KMS-11 (cell line): ENCODE measurements around the gene TMEM14A.

Experiments used
- H2AFZ ChIP-seq: fragments of 200-600 bp; sonication (generic); 2 replicates; pipeline ENCODE4 v1.6.1; 2016; ENCODE audit warnings: antibody characterized with exemption, mixed run types, low read depth
- H3K27ac ChIP-seq: fragments of 200-600 bp; sonication (generic); 2 replicates; pipeline ENCODE4 v1.6.1; 2016; ENCODE audit warnings: mild to moderate bottlenecking, mixed run types
- H3K27me3 ChIP-seq: fragments of 200-600 bp; sonication (generic); 2 replicates; pipeline ENCODE4 v1.6.1; 2017; ENCODE audit warnings: mild to moderate bottlenecking, low read depth, mixed run types, moderate library complexity; ENCODE audit not compliant: insufficient read depth
- H3K36me3 ChIP-seq: fragments of 200-600 bp; sonication (generic); 2 replicates; pipeline ENCODE4 v1.6.1; 2017; ENCODE audit warnings: mild to moderate bottlenecking, mixed run types; ENCODE audit not compliant: insufficient read depth
- H3K4me1 ChIP-seq: fragments of 200-600 bp; sonication (generic); 2 replicates; pipeline ENCODE4 v1.6.1; 2016; ENCODE audit warnings: mild to moderate bottlenecking, low read depth, mixed run types; ENCODE audit not compliant: poor library complexity, severe bottlenecking
- H3K4me2 ChIP-seq: fragments of 200-600 bp; sonication (generic); 2 replicates; pipeline ENCODE4 v1.7.0; 2016; ENCODE audit warnings: mild to moderate bottlenecking, mixed run types
- H3K4me3 ChIP-seq: fragments of 200-600 bp; sonication (generic); IDR thresholded peaks from 2 replicates; pipeline ENCODE4 v1.6.1; 2017; ENCODE audit warnings: low read depth, low read length, mixed read lengths; ENCODE audit not compliant: insufficient read depth
- H3K79me2 ChIP-seq: fragments of 200-600 bp; sonication (generic); 2 replicates; pipeline ENCODE4 v1.6.1; 2016; ENCODE audit warnings: low read depth, mixed run types; ENCODE audit not compliant: insufficient read depth
- H3K9ac ChIP-seq: fragments of 200-600 bp; sonication (generic); 2 replicates; pipeline ENCODE4 v1.6.1; 2016; ENCODE audit warnings: mild to moderate bottlenecking, mixed run types
- H4K20me1 ChIP-seq: fragments of 200-600 bp; sonication (generic); 2 replicates; pipeline ENCODE4 v1.6.1; 2016; ENCODE audit warnings: mild to moderate bottlenecking, mixed run types; ENCODE audit not compliant: insufficient read depth
- CTCF ChIP-seq: fragments of 200-600 bp; sonication (generic); conservative IDR thresholded peaks from 2 replicates; pipeline ENCODE4 v1.6.1; 2017; ENCODE audit warnings: low read depth, mild to moderate bottlenecking, antibody characterized with exemption, low read length, moderate library complexity, mixed read lengths

The TMEM14A gene

GRCh38 chr6:52725143-52725534 lies 54.2 kb downstream of the TMEM14A start:
- H3K27me3 ChIP-seq, result no peaks in the 10 kb centered on the region
- no peak for TF ChIP-seq CTCF
- no peak overlapping the region for H2AFZ ChIP-seq
- no peaks in the 10 kb centered on the region for H3K36me3 ChIP-seq
- no peaks in the 10 kb centered on the region for H4K20me1 ChIP-seq
- no peak overlapping the region for H3K27ac ChIP-seq
- no peak overlapping the region for H3K4me3 ChIP-seq
- H3K4me2 ChIP-seq, result no peak overlapping the region
- H3K9ac ChIP-seq, result no peak overlapping the region
- H3K79me2 ChIP-seq, result no peaks in the 10 kb centered on the region
- peaks cover 8% of the 10 kb centered on the region for H3K4me1 ChIP-seq

GRCh38 chr6:52725535-52726192 lies 54.8 kb downstream of the TMEM14A start:
- peaks cover 8% of the 10 kb centered on the region for H3K4me1 ChIP-seq
- no peaks in the 10 kb centered on the region for H4K20me1 ChIP-seq
- no peaks in the 10 kb centered on the region for H3K36me3 ChIP-seq
- H3K9ac ChIP-seq, result no peak overlapping the region
- no peaks in the 10 kb centered on the region for H3K79me2 ChIP-seq
- no peak for TF ChIP-seq CTCF
- H3K27ac ChIP-seq, result no peak overlapping the region
- H3K27me3 ChIP-seq, result no peaks in the 10 kb centered on the region
- H3K4me3 ChIP-seq, result no peak overlapping the region
- H2AFZ ChIP-seq, result no peak overlapping the region
- no peak overlapping the region for H3K4me2 ChIP-seq

- no peak overlapping the region for H3K4me3 ChIP-seq
- H3K27me3 ChIP-seq, result no peaks in the 10 kb centered on the region
- H3K4me2 ChIP-seq, result no peak overlapping the region
- H2AFZ ChIP-seq, result no peak overlapping the region
- no peak overlapping the region for H3K9ac ChIP-seq
- no peaks in the 10 kb centered on the region for H4K20me1 ChIP-seq
- H3K27ac ChIP-seq, result no peak overlapping the region
- no peaks in the 10 kb centered on the region for H3K79me2 ChIP-seq
- peaks cover 8% of the 10 kb centered on the region for H3K4me1 ChIP-seq
- no peak for TF ChIP-seq CTCF
- no peaks in the 10 kb centered on the region for H3K36me3 ChIP-seq
These were observed 55.3 kb downstream of the TMEM14A start for GRCh38 chr6:52726193-52726542.

GRCh38 chr6:52726741-52727535 lies 56.0 kb downstream of the TMEM14A start:
- Histone ChIP-seq H3K4me1 (peaks cover 8% of the 10 kb centered on the region), H3K4me3 (no peak overlapping the region), H3K79me2 (no peaks in the 10 kb centered on the region), H3K27me3 (no peaks in the 10 kb centered on the region), H4K20me1 (no peaks in the 10 kb centered on the region), H3K4me2 (no peak overlapping the region), H2AFZ (no peak overlapping the region), H3K36me3 (no peaks in the 10 kb centered on the region), H3K27ac (no peak overlapping the region), H3K9ac (no peak overlapping the region)
- no peak for TF ChIP-seq CTCF
